ENCODE measurements around the gene RBMS3.

GRCh38 chr3:29385046-29385830 is 104.4 kb downstream of the RBMS3 start:
- no peak for TF ChIP-seq CTCF (IDR thresholded peaks at IDR 0.05)
- no peak for TF ChIP-seq POLR2A (IDR thresholded peaks at IDR 0.05)
